ENCODE measurements around the gene NXPH2. TPM values are rescaled to one million over a fixed set of nuclear protein-coding genes. Genes with fewer than 3 reads are reported as not detected.

Gene NXPH2
- total and polyA plus RNA-seq, 2 of the 13 experiments (the other 11 are each of a cell fraction or from before 2014, with no cell fraction given): not detected

DNA sequence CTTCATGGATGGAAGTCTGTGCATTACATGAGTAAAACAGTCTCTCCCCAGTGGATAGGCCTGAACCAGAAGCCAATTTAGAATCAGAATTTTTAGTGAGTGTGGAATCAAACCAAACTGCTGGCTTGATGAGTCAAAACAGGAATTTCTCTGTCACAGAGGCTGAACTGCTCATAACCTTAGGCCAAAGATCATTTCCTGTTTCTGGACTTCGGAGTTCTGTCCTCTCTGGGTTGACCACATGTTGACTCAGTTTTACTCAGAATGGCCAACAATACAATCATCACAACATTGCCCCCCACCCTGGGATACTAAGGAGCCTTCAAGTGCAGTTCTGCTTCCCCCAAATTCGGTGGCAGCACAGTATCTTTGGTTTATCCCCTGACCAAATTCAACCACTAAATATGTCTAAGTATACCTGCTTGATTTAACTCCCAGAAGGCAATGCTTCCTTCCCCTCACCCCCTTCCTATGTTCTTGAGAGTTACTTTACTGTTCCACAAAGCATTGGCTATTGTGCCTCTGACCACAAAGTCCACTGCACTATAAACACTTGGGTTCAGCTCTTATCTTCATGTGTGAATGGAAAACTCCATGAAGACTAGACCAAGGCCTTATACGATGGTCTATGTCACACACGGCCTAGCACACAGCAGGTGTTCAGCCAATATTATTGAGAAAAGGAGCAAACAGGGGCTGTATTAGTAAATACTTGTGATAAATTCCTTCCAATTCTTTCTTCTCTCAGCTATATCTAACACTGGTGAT, 67.8 kb downstream of the NXPH2 start (continued):
- TF ChIP-seq HNRNPLL (IDR thresholded peaks at IDR 0.05; ENCODE audit: low read depth, low read length, poor library complexity, severe bottlenecking) (no peak), ZMYM2 (CRISPR knock-in tag; IDR thresholded peaks at IDR 0.05) (0 out of 2 replicates have a peak, but pooled peaks have one; percentile 15), EHMT2 (IDR thresholded peaks at IDR 0.05; ENCODE audit: borderline replicate concordance, low read depth, low read length) (peak; percentile 70; the same call in 1 of the 2 replicates), GZF1 (CRISPR knock-in tag; IDR thresholded peaks at IDR 0.05) (no peak), ZFP36L1 (CRISPR knock-in tag; IDR thresholded peaks at IDR 0.05) (no peak), YEATS4 (CRISPR knock-in tag; IDR thresholded peaks at IDR 0.05; ENCODE audit: borderline replicate concordance) (no peak), CBX2 (IDR thresholded peaks at IDR 0.05; ENCODE audit: low read depth, low read length) (no peak), CBX2 (CRISPR knock-in tag; IDR thresholded peaks at IDR 0.05; ENCODE audit: low read depth) (peak; percentile 16; the same call in 1 of the 2 replicates), ZNF766 (CRISPR knock-in tag; IDR thresholded peaks at IDR 0.05; ENCODE audit: borderline replicate concordance) (no peak), NR2F2 (IDR thresholded peaks at IDR 0.05; ENCODE audit: borderline replicate concordance, low read depth) (no peak; the same call in 1 of the 2 replicates), FOXA3 (CRISPR knock-in tag; IDR thresholded peaks at IDR 0.05) (peak; percentile 36), EP300 (IDR thresholded peaks at IDR 0.05; ENCODE audit: low read depth in 2 of 2, low read length in 2 of 2) (peak in 1 of 2 experiments; percentile 53; a peak in 1 of 4 replicates), EP300 (CRISPR knock-in tag; IDR thresholded peaks at IDR 0.05; ENCODE audit: borderline replicate concordance) (no peak), MEF2D (CRISPR knock-in tag; IDR thresholded peaks at IDR 0.05) (peak; percentile 57; the same call in 1 of the 2 replicates), KLF16 (CRISPR knock-in tag; IDR thresholded peaks at IDR 0.05) (peak in 1 of 2 experiments; percentile 49; a peak in 1 of 4 replicates), SP5 (CRISPR knock-in tag; IDR thresholded peaks at IDR 0.05; ENCODE audit: borderline replicate concordance, low read depth) (no peak), FOXP1 (IDR thresholded peaks at IDR 0.05) (no peak), FOXP1 (CRISPR knock-in tag; IDR thresholded peaks at IDR 0.05) (peak; percentile 48; the same call in 1 of the 2 replicates), ZNF264 (CRISPR knock-in tag; IDR thresholded peaks at IDR 0.05) (no peak), ETV5 (CRISPR knock-in tag; IDR thresholded peaks at IDR 0.05; ENCODE audit: borderline replicate concordance) (peak; percentile 64; the same call in 1 of the 2 replicates), ZNF782 (CRISPR knock-in tag; IDR thresholded peaks at IDR 0.05; ENCODE audit: borderline replicate concordance) (no peak), RARA (CRISPR knock-in tag; IDR thresholded peaks at IDR 0.05) (peak; percentile 83), POLR2G (IDR thresholded peaks at IDR 0.05; ENCODE audit: low read depth, low read length) (0 out of 2 replicates have a peak, but pooled peaks have one; percentile 25), STAG1 (CRISPR knock-in tag; IDR thresholded peaks at IDR 0.05) (no peak), JUN (CRISPR knock-in tag; IDR thresholded peaks at IDR 0.05) (no peak), ELF3 (CRISPR knock-in tag; IDR thresholded peaks at IDR 0.05) (peak; percentile 56; the same call in 1 of the 2 replicates), SOX6 (IDR thresholded peaks at IDR 0.05) (no peak), SOX6 (CRISPR knock-in tag; IDR thresholded peaks at IDR 0.05) (peak; percentile 41)
- TF ChIP-seq, protein P1, sequence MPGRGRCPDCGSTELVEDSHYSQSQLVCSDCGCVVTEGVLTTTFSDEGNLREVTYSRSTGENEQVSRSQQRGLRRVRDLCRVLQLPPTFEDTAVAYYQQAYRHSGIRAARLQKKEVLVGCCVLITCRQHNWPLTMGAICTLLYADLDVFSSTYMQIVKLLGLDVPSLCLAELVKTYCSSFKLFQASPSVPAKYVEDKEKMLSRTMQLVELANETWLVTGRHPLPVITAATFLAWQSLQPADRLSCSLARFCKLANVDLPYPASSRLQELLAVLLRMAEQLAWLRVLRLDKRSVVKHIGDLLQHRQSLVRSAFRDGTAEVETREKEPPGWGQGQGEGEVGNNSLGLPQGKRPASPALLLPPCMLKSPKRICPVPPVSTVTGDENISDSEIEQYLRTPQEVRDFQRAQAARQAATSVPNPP (CRISPR knock-in tag; IDR thresholded peaks at IDR 0.05): no peak
- TF ChIP-seq, protein P2, sequence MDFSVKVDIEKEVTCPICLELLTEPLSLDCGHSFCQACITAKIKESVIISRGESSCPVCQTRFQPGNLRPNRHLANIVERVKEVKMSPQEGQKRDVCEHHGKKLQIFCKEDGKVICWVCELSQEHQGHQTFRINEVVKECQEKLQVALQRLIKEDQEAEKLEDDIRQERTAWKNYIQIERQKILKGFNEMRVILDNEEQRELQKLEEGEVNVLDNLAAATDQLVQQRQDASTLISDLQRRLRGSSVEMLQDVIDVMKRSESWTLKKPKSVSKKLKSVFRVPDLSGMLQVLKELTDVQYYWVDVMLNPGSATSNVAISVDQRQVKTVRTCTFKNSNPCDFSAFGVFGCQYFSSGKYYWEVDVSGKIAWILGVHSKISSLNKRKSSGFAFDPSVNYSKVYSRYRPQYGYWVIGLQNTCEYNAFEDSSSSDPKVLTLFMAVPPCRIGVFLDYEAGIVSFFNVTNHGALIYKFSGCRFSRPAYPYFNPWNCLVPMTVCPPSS (IDR thresholded peaks at IDR 0.05): no peak
- TF ChIP-seq, protein P3, sequence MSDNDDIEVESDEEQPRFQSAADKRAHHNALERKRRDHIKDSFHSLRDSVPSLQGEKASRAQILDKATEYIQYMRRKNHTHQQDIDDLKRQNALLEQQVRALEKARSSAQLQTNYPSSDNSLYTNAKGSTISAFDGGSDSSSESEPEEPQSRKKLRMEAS (IDR thresholded peaks at IDR 0.05): peak; percentile 37; the same call in 1 of the 2 replicates

All from HepG2 (cell line).